Measurements from ENCODE around the gene SPOPL.

SPOPL gene

DNA sequence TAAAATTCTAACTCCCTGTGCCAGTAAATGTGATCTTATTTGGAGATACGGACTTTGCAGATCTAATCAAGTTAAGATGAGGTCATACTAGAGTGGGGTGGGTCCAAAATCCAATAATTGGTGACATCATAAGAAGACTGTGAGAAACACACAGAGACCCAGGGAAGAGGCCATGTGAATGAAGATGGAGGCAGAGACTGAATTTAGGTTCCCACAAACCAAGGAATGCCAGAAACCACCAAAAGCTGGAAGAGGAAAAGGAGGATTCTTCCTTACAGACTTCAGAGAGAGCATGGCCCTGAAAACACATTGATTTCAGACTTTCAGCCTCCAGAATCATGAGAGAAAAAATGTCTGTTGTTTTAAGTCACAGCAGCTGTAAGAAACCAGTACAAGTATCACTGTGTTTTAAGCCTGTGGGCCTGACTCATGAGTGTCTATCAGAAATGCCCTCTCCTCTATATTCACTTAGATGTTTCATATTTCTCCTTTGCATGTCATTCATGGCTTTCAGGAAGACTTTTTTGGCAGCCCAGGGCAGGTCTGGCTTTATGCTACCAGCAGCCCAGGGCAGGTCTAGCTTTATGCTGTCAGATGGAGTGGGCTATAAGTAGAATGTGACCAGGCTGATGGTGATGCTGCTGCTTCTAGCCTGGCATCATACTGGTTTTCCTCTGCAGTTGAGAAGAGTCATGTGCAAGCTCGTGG is 100.0 kb downstream of the SPOPL start:
- CTCF ChIA-PET = no interaction called here
- no peak for TF ChIP-seq CTCF (IDR thresholded peaks at IDR 0.05; ENCODE audit: insufficient read depth, low read length, missing control alignments)
- no peak overlapping the region for H3K4me3 ChIP-seq (ENCODE audit: low read depth, low read length)
- DNase-seq (ENCODE audit: low read depth, low spot score) = no peak
- POLR2A ChIA-PET = no interaction called here

DNA sequence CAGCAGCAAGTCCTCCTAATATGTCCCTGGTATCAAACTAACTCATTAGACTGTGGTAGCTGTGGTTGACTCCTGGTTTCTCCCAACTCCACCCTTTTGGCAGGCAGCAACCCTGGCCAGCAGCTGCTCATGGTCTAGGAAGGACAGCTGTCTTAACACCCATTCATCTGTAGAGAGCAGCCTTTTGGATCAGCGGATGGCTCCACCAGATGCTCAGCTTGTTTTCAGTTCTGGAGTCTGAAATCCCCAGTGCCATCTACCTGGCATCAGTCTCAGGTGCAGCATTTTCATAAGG is 100.5 kb downstream of the SPOPL start:
- no peak for DNase-seq (ENCODE audit: low read depth, low spot score)
- ChIA-PET CTCF (no interaction called here), POLR2A (no interaction called here)
- TF ChIP-seq CTCF (IDR thresholded peaks at IDR 0.05; ENCODE audit: insufficient read depth, low read length, missing control alignments) = no peak
- H3K4me3 ChIP-seq (ENCODE audit: low read depth, low read length) = no peak overlapping the region

DNA sequence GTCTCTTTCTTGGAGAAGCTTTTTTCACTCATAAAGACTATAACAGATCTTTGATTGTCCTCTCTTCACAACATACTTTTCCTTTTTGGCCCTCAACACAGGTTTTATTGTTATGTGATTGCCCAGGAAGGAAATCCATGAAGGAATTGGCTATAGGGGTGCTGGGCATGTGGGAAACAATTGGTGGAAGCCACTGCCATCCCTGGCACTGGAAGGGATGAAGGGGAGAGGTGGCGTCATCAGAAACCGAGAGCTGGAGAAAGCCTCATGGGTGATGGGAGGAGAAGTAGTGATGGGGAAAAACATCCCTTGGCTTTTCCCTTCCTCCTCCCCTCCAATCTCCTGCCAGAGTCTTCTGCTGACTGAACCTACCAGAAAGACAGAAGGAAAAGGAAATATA is 106.2 kb downstream of the SPOPL start:
- POLR2A ChIA-PET = no interaction called here
- TF ChIP-seq CTCF (IDR thresholded peaks at IDR 0.05; ENCODE audit: insufficient read depth, low read length, missing control alignments) = no peak
- CTCF ChIA-PET = no interaction called here
- no peak overlapping the region for H3K4me3 ChIP-seq (ENCODE audit: low read depth, low read length)
- no peak for DNase-seq (ENCODE audit: low read depth, low spot score)

DNA sequence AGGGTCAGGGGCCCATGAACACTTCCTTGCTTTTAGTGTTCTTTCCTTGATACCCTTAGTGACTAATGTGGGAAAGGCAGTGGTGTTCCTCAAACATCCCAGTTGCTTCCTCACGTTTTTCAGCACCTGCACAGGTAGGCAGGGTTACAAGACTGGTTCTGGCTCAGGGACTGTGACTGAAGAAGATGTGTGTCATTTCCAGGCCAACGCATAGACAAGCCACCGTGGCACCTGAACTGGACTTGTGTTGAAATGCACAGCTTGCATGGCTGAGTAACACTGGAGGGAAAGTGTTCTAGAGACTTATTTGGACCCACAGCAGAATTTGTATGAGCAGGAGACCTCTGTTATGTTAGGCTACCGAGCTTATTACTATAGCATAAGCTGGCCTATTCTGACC is 107.9 kb downstream of the SPOPL start:
- no peak for DNase-seq (ENCODE audit: low read depth, low spot score)
- ChIA-PET CTCF (no interaction called here), POLR2A (no interaction called here)
- TF ChIP-seq CTCF (IDR thresholded peaks at IDR 0.05; ENCODE audit: insufficient read depth, low read length, missing control alignments) = no peak
- no peak overlapping the region for H3K4me3 ChIP-seq (ENCODE audit: low read depth, low read length)

DNA sequence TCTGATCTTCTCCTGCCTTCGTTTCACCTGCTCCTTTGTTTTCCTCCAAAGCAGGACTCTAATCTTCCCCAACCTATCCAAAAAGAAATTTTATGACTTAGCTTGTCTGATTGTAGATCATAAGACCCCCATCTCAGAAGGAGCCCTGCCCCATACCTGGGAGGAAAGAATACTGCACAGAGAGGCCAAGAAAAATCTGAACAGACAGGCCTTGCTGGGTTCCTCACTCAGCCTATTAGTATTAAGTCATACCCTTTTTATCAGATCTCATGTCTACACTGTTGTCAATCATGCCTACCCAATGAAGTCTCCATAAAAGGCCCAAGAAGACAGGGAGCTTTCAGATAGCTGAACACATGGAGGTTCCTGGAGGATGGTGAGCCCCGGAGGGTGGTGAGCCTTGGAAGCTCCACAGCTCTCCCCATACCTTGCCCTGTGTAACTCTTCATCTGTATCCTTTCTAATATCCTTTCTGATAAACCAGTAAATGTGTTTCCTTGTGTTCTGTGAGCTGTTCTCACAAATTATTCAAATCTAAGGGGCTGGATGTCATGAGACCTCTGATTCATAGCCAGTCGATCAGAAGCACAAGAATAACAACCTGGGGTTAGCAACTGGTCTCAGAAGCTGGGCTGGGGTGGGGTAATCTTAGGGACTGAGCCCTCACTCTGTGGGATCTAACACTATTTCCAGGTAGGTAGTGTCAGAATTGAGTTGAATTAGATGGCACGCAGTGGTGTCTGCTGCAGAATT is 108.8 kb downstream of the SPOPL start:
- CTCF ChIA-PET = no interaction called here
- POLR2A ChIA-PET = no interaction called here
- H3K4me3 ChIP-seq (ENCODE audit: low read depth, low read length) = no peak overlapping the region
- DNase-seq (ENCODE audit: low read depth, low spot score) = no peak
- no peak for TF ChIP-seq CTCF (IDR thresholded peaks at IDR 0.05; ENCODE audit: insufficient read depth, low read length, missing control alignments)

GRCh38 chr2:138615257-138615656 is 113.7 kb downstream of the SPOPL start:
- H3K4me3 ChIP-seq (ENCODE audit: low read depth, low read length) = no peak overlapping the region
- DNase-seq (ENCODE audit: low read depth, low spot score) = peak; percentile 5
- ChIA-PET POLR2A (no interaction called here), CTCF (no interaction called here)
- TF ChIP-seq CTCF (IDR thresholded peaks at IDR 0.05; ENCODE audit: insufficient read depth, low read length, missing control alignments) = no peak
